Measurements from ENCODE around the gene RETREG1. TPM values are rescaled to one million over a fixed set of nuclear protein-coding genes. Genes with fewer than 3 reads are reported as not detected.

RETREG1 gene
- total and polyA plus RNA-seq, 2 experiments from 2014 or later: 23.8 to 24.0 TPM

DNA sequence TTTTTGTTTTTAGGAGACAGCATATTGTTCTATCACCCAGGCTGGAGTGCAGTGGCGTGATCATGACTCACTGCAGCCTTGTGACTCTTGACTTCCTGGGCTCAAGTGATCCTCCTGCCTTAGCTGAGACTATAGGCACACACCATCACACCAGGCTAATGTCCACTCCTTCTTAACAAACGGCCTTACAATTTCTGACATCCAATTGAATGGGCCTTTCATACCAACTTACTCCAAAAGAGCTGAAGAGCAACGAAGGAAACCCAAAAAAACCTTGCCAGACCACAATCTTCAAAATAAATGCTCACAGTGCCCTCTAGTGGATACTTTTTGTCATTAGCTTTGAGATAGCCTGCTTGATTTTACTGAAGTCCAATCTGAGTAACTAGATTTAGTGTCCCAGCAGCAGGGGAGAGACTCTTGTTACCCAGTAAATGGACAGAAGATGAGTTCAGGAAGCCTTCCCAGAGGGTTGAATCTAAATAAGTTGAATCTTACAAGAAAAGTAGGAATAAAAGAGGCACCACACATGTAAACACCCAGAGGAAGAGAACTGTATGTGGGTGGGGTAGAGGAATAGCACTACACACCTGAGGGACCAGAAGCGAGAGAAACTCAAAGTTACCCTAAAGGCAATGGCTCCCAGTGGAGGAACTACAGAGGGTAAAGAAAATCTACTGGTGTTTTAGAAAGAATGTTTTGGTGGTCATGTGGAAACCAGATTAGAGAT lies 160.5 kb downstream of the RETREG1 start:
- H3K27me3 ChIP-seq: no peaks in the 10 kb centered on the region
- H3K4me1 ChIP-seq (ENCODE audit: insufficient read depth): no peaks in the 10 kb centered on the region
- no peak overlapping the region for H3K4me3 ChIP-seq
- H3K4me2 ChIP-seq: no peak overlapping the region
- peak; percentile 84 for DNase-seq (ENCODE audit: low spot score)
- peaks cover 42% of the 10 kb centered on the region for H3K79me2 ChIP-seq
- TF ChIP-seq EZH2phosphoT487 (IDR thresholded peaks at IDR 0.05; ENCODE audit: low read depth, severe bottlenecking, unreplicated experiment) (no peak), EZH2 (IDR thresholded peaks at IDR 0.05; ENCODE audit: borderline replicate concordance) (no peak)
- TF ChIP-seq, protein P1, sequence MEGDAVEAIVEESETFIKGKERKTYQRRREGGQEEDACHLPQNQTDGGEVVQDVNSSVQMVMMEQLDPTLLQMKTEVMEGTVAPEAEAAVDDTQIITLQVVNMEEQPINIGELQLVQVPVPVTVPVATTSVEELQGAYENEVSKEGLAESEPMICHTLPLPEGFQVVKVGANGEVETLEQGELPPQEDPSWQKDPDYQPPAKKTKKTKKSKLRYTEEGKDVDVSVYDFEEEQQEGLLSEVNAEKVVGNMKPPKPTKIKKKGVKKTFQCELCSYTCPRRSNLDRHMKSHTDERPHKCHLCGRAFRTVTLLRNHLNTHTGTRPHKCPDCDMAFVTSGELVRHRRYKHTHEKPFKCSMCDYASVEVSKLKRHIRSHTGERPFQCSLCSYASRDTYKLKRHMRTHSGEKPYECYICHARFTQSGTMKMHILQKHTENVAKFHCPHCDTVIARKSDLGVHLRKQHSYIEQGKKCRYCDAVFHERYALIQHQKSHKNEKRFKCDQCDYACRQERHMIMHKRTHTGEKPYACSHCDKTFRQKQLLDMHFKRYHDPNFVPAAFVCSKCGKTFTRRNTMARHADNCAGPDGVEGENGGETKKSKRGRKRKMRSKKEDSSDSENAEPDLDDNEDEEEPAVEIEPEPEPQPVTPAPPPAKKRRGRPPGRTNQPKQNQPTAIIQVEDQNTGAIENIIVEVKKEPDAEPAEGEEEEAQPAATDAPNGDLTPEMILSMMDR (IDR thresholded peaks at IDR 0.05; ENCODE audit: poor library complexity): peak; percentile 81
- H4K20me1 ChIP-seq (ENCODE audit: insufficient read depth, poor library complexity, severe bottlenecking): peaks cover 24% of the 10 kb centered on the region
- H3K27ac ChIP-seq: peak overlapping the region; percentile 14
- no peak overlapping the region for H2AFZ ChIP-seq
- no peaks in the 10 kb centered on the region for H3K36me3 ChIP-seq (replicated peaks; ENCODE audit: insufficient read depth, low read depth)
- H3K9me3 ChIP-seq (ENCODE audit: low read depth): no peaks in the 10 kb centered on the region
- WGBS (ENCODE audit: low lambda C conversion rate, missing lambda C conversion rate): 58% methylated on average over 4 of the region's 4 CpGs
- H3K9me2 ChIP-seq (replicated peaks; ENCODE audit: insufficient read depth): no peaks in the 10 kb centered on the region

DNA sequence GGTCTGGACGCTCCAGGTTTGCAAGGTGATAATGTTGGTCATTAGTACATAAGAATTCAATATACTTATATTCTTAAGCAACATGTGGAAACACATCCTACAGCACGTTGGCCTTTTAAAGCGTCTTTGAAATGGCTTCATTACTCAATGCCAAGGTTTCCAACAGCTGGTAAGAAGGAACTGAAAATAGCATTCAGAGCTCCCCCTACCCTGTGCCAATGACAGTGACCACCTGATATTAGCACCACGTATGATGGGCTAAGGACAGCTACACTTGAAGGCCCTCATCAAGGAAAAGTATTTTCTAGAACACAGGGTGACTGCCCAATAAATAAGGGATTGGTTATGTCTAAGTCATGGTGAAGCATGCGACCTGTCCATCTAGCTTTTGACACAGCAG lies 161.1 kb downstream of the RETREG1 start:
- Histone ChIP-seq H3K27me3 (no peaks in the 10 kb centered on the region), H3K4me2 (no peak overlapping the region), H3K9me2 (replicated peaks; ENCODE audit: insufficient read depth) (no peaks in the 10 kb centered on the region), H3K4me1 (ENCODE audit: insufficient read depth) (no peaks in the 10 kb centered on the region), H3K27ac (peak overlapping the region; percentile 14), H3K79me2 (peaks cover 36% of the 10 kb centered on the region), H3K4me3 (no peak overlapping the region), H3K9me3 (ENCODE audit: low read depth) (no peaks in the 10 kb centered on the region), H4K20me1 (ENCODE audit: insufficient read depth, poor library complexity, severe bottlenecking) (peaks cover 21% of the 10 kb centered on the region), H2AFZ (no peak overlapping the region), H3K36me3 (replicated peaks; ENCODE audit: insufficient read depth, low read depth) (no peaks in the 10 kb centered on the region)
- 94% methylated on average over 5 of the region's 5 CpGs for WGBS (ENCODE audit: low lambda C conversion rate, missing lambda C conversion rate)
- no peak for TF ChIP-seq EZH2phosphoT487 (IDR thresholded peaks at IDR 0.05; ENCODE audit: low read depth, severe bottlenecking, unreplicated experiment)
- TF ChIP-seq, protein P1 (IDR thresholded peaks at IDR 0.05; ENCODE audit: poor library complexity): no peak
- no peak for TF ChIP-seq EZH2 (IDR thresholded peaks at IDR 0.05; ENCODE audit: borderline replicate concordance)
- DNase-seq (ENCODE audit: low spot score): no peak

DNA sequence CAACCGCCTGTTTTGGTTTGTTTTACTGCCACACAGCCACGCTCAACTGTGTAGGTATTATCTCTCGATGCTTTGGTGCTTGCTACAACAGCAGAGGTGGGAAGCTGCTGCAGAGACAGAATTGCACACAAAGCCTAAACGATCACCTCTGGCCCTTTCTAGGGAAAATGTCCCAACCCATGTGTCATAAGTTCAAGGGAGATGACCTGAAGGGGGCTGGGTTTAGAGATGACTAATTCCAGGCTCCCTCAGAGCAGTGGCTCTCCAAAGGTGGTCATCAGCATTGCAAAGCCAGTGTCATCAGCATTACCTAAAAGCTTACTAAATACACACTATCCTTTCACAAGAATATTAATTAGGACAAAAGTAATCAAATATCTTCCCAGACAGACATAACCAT lies 162.1 kb downstream of the RETREG1 start:
- Histone ChIP-seq H3K79me2 (peaks cover 27% of the 10 kb centered on the region), H3K9me2 (replicated peaks; ENCODE audit: insufficient read depth) (no peaks in the 10 kb centered on the region), H3K4me3 (no peak overlapping the region), H4K20me1 (ENCODE audit: insufficient read depth, poor library complexity, severe bottlenecking) (peaks cover 18% of the 10 kb centered on the region), H3K27me3 (no peaks in the 10 kb centered on the region), H3K9me3 (ENCODE audit: low read depth) (no peaks in the 10 kb centered on the region), H2AFZ (no peak overlapping the region), H3K27ac (no peak overlapping the region), H3K4me2 (no peak overlapping the region), H3K4me1 (ENCODE audit: insufficient read depth) (no peaks in the 10 kb centered on the region), H3K36me3 (replicated peaks; ENCODE audit: insufficient read depth, low read depth) (no peaks in the 10 kb centered on the region)
- TF ChIP-seq EZH2phosphoT487 (IDR thresholded peaks at IDR 0.05; ENCODE audit: low read depth, severe bottlenecking, unreplicated experiment): no peak
- TF ChIP-seq, protein P1 (IDR thresholded peaks at IDR 0.05; ENCODE audit: poor library complexity): no peak
- no peak for TF ChIP-seq EZH2 (IDR thresholded peaks at IDR 0.05; ENCODE audit: borderline replicate concordance)
- no peak for DNase-seq (ENCODE audit: low spot score)
- WGBS (ENCODE audit: low lambda C conversion rate, missing lambda C conversion rate): 92% methylated on average over 4 of the region's 4 CpGs
